ENCODE data around the gene CALCOCO1. TPM values are rescaled to one million over a fixed set of nuclear protein-coding genes. Genes with fewer than 3 reads are reported as not detected.

CALCOCO1 gene
- total RNA-seq, 1 donor from 2014 or later: 35.3 TPM

DNA sequence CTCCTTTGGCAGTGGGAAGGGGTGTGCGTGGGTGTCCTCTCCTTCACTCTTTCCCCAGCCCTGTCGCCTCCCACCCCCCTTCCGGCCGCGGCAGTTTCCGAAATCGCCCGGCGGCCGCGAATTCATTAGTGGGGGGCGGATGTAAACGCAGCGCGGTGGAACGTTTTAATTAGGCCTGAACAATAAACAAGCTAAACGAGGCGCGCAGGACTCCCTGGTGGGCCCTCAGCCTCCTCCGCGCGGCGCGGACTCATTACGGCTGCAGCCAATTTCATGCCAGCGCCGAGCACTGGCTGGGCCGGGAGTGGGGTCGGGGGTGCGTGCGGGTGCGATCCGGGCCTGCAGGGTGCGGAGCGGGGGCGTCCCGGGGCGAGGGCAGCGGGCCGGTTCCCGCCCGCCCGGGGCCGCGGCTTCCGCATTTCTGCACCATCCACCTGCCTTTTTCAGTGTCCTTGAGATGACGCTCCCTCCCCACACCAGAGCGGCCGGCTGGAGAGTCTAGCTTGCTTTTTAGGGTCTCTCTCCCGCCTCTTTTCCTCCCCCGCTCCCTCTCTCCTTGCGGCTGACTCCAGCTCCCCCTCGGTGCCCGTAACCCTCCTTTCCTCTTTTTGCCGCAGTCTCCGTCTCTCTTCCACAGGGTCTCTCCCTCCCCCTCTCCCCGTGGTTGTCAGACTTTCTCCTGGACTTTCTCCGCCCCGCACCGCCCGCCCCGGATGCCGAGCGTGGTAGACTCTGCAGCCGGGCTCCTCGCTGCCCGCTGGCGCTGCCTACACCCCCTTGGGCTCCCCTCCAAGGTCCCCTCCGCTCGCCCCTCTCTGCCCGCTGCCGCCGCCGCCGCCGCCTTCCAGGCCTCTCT lies 24.3 kb upstream of the CALCOCO1 start, which contains the start of gene CISTR:
TSS of gene CISTR (minus strand) at position 644 of the 856 bp plus-strand sequence.
- no peak for FAIRE-seq

DNA sequence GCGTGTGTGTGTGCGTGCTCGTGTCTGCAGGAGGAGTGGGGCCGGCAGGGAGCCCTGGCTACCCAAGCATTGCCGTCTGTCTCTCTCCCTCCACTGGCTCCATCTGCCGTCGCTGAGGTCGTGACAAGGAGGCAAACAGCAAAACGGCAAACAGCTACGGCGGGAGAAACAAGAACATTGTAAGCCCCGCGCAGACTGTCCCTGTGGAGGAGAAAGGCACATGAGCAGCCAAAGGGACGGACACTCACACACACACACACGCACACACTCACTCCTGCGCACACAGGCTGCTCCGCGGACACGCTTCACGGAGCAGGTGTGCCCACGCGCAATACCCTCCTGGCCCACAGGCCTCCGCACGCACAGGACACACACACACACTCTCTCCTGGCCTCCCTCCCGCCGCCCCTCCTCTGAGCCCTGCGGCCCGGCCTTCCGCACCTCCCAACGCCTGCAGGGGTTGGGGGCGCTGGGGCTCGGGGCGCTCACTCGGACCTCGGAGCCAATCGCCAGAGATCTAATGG lies 23.6 kb upstream of the CALCOCO1 start:
- Histone ChIP-seq H3K36me3 (ENCODE audit: control insufficient read depth, insufficient read depth, low read length) (no peaks in the 10 kb centered on the region), H3K4me3 (ENCODE audit: low read depth, low read length) (peak overlapping the region; percentile 22), H3K27me3 (ENCODE audit: control insufficient read depth, insufficient read depth, low read length) (peaks cover 58% of the 10 kb centered on the region)
- FAIRE-seq (no peak), DNase-seq (ENCODE audit: low read depth) (no peak)
- TF ChIP-seq, protein P1, sequence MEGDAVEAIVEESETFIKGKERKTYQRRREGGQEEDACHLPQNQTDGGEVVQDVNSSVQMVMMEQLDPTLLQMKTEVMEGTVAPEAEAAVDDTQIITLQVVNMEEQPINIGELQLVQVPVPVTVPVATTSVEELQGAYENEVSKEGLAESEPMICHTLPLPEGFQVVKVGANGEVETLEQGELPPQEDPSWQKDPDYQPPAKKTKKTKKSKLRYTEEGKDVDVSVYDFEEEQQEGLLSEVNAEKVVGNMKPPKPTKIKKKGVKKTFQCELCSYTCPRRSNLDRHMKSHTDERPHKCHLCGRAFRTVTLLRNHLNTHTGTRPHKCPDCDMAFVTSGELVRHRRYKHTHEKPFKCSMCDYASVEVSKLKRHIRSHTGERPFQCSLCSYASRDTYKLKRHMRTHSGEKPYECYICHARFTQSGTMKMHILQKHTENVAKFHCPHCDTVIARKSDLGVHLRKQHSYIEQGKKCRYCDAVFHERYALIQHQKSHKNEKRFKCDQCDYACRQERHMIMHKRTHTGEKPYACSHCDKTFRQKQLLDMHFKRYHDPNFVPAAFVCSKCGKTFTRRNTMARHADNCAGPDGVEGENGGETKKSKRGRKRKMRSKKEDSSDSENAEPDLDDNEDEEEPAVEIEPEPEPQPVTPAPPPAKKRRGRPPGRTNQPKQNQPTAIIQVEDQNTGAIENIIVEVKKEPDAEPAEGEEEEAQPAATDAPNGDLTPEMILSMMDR (IDR thresholded peaks at IDR 0.05; ENCODE audit: insufficient read depth, low read length, severe bottlenecking): no peak

More for the DNA sequence above, 24.3 kb upstream of the CALCOCO1 start, which contains the start of gene CISTR:
- TF ChIP-seq, protein P1 (IDR thresholded peaks at IDR 0.05; ENCODE audit: insufficient read depth, low read length, severe bottlenecking): no peak
- Histone ChIP-seq H3K36me3 (ENCODE audit: control insufficient read depth, insufficient read depth, low read length) (no peaks in the 10 kb centered on the region), H3K27me3 (ENCODE audit: control insufficient read depth, insufficient read depth, low read length) (peaks cover 58% of the 10 kb centered on the region), H3K4me3 (ENCODE audit: low read depth, low read length) (peak within 1 kb of the TSS; percentile 22)
- DNase-seq (ENCODE audit: low read depth): no peak

DNA sequence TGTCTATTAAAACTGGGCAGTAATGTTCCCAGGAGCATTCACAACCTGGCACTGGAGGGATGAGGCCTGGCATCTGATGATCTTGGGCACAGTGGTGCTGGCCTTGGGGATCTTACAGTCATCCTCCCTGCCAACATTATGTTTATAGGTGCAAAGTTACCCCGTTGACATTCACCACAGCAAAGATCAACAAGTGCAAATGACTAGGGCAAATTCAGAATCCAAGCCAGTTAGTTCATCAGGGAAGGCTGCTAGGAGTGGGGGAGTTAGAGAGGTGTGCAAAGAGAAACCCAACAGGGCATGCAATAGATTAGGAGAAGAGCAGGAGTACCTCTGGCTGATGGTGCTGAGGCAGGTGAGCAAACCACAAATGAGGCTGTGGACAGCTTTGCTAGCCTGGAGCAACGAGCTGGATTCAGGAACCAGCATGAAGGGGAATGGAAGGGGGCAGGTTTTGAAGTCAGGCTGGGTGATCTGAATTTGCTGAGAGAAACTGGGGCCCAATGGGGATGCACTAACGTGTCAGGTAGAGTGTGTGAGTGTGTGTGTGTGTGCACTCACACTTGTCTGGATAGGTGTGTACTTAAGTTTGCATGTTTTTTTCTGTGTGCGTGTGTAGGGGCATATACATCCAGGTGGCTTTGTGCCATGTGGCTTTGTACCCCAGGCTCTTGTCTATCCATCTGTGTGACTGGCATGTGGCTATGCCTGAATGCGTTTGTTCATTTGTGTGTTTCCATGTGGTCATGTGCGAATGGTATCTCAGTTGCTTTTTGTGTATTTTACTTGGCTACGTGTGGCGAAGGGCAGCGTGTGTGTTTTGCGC lies 22.9 kb upstream of the CALCOCO1 start:
- TF ChIP-seq, protein P1 (IDR thresholded peaks at IDR 0.05; ENCODE audit: insufficient read depth, low read length, severe bottlenecking): no peak
- Histone ChIP-seq H3K36me3 (ENCODE audit: control insufficient read depth, insufficient read depth, low read length) (no peaks in the 10 kb centered on the region), H3K4me3 (ENCODE audit: low read depth, low read length) (no peak overlapping the region), H3K27me3 (ENCODE audit: control insufficient read depth, insufficient read depth, low read length) (peaks cover 58% of the 10 kb centered on the region)
- FAIRE-seq (no peak), DNase-seq (ENCODE audit: low read depth) (no peak)

- H3K4me3 ChIP-seq (ENCODE audit: low read depth, low read length): no peak overlapping the region
- FAIRE-seq (no peak), DNase-seq (ENCODE audit: low read depth) (no peak)
- TF ChIP-seq, protein P1 (IDR thresholded peaks at IDR 0.05; ENCODE audit: insufficient read depth, low read length, severe bottlenecking): no peak
- no peaks in the 10 kb centered on the region for H3K36me3 ChIP-seq (ENCODE audit: control insufficient read depth, insufficient read depth, low read length)
- H3K27me3 ChIP-seq (ENCODE audit: control insufficient read depth, insufficient read depth, low read length): peaks cover 57% of the 10 kb centered on the region
Observed at GRCh38 chr12:53748072-53748840, 21.0 kb upstream of the CALCOCO1 start.

DNA sequence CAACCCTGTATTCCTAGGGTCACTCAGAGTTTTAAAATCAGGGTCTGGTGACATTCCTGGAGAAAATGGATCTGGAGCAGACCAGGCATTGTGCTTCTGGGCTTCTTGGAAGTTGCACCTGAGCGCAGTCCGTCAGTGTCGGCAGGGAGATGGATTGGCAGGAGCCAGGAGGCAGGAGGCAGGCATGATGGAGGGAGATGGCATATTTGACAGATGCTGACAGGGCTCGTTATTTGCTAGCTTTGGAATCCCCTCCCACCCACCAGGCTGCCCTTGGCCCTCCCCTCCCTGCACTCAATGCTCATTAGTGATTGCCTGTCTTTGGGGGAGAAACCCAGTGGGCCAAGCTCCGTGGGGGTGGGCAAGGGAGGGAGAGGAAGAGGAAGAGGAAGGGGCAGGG lies 19.8 kb upstream of the CALCOCO1 start:
- no peak overlapping the region for H3K4me3 ChIP-seq (ENCODE audit: low read depth, low read length)
- DNase-seq (ENCODE audit: low read depth) (no peak), FAIRE-seq (no peak)
- no peaks in the 10 kb centered on the region for H3K36me3 ChIP-seq (ENCODE audit: control insufficient read depth, insufficient read depth, low read length)
- TF ChIP-seq, protein P1 (IDR thresholded peaks at IDR 0.05; ENCODE audit: insufficient read depth, low read length, severe bottlenecking): no peak
- H3K27me3 ChIP-seq (ENCODE audit: control insufficient read depth, insufficient read depth, low read length): peaks cover 48% of the 10 kb centered on the region
